GM19025 (cell line): Measurements from ENCODE around the gene IL11RA.

Source experiments
- ATAC-seq: cut with Tn5 transposase; IDR thresholded peaks from one replicate; pipeline ENCODE4 v1.9.1; 2021; ENCODE audit warnings: mild to moderate bottlenecking, low read depth, moderate library complexity; ENCODE audit not compliant: unreplicated experiment

IL11RA gene

DNA sequence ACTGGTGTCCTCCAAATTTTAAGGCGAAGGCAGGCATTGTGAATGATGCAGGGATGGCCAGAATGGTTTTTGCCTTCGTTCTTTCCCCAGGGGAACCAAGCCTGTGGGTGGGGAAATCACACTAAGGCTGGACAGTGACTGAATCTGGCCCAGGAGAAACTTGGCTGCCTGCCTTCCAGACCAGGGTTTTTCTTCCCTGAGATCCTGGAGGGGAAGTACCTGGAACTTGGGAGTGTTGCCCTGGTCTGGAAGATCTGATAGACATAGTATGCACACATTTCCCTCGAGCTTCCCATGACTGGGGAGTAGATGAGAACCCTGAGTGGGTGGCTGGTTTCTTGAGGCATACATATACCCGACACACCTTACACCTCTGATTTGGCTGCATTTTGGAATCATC, 664 bp upstream of the IL11RA start:
- no peak for ATAC-seq

DNA sequence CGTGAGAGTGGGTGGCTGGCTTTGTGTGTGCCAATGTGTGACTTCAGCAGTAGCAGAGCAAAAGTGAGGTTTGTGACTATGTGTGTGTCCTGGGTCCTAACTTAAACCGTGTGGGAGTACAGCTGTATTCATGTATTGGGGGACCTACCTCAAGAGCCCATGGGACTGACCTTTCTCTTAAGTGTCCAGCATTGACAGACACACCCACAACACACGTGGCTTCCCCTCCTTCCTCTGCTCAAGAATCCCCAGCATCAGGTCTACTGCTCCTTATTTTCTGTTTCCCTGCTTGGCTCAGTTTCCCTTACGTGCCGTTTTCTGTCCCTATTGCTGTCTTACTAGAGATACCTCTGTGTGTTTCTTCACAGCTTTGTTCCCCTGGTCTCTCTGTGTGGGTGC, 616 bp downstream of the IL11RA start:
- no peak for ATAC-seq

DNA sequence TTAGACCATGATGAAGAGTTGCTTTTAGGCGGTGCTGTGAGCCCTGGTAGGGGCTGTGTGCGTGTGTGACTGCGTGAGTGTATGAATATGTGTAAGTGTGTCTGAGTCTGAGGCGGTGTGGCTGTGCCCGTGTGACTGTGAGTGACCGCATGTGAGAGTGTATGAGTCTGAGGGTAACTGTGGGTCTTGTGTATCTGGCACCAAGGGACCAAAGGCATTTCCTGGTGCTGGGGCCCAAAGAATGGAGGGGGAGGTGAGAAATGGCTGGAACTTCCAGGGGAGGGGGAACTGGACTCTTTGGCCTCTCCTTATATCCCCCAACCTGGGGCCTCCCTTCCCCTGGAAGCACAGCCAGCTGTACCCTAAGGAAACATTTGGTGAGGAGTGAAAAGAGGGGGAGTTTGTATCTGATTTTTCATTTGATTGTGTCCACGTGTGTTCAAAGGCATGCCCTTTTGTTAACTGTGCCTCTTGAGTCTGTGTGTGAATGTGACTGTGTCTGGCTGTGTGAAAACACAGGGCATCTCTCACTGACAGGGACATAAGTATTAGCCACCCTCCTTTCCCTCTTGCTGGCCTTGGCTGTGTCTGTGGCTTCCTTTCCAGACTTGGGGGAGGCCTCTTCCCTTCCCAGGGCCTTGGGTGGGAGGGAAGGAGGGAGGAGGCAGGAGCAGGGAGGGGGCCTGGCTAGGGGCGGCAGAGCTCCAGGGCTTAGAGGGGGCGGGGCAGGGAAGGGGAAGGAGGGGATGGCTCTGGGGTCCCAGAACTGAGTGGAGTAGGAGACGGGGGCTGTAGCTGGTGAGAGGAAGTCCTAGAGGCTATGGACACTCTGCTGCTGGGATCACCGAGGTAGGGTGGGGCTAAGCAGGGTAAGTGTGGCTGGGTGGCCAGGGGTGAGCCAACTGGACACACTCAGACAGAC, 1.4 kb downstream of the IL11RA start:
- no peak for ATAC-seq

DNA sequence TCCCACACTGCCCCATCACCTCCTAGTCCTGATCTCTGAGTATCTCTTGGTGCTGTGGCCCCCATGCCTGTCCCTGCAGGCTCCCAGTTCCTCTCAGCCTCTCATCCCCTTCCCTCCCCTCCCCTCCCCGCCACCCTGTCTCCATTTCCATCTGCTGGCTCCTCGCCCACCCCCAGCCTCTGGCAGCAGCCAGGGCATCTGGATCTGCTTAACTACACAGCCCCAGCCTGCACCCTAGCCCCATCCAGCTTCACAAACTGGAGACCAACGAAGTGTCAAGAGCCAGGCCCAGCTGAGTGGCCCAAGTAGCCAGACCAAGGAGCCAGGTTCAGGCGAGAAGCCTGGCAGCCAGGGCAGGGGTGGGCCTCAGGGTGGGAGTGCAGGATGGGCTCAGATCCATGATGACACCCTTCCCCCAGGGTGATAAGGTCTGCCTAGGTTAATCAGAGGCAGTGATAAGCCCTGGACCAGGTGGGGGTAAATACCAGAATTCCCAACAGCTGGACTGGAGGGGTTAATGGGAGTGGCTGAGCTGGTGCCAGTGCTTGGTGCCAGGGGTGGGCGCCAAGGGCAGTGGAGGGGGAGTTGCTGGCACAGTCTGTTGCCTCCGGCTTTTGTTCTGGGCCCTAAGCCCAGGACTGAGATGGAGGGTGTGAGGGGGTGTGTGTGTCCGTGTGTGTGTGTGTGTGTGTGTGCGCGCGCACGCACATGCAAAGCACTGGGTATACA, 2.5 kb downstream of the IL11RA start:
- ATAC-seq: no peak

DNA sequence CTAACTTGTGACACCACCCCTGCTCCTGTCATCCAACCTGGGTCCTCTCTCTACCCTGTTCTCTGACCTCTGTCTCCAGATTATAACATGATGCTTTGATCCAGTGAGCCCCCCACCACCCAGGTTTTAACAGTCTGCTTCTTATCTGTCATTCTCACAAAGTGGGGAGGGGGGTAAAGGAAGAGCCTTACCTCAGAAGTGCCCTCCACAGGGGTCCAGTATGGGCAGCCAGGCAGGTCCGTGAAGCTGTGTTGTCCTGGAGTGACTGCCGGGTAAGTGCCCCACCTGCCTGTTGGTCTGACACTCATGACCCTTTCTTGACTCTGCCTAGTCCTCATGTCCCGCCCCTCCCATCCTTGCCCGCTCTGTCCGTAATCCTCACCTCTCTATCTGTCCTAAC, 3.4 kb downstream of the IL11RA start:
- no peak for ATAC-seq

DNA sequence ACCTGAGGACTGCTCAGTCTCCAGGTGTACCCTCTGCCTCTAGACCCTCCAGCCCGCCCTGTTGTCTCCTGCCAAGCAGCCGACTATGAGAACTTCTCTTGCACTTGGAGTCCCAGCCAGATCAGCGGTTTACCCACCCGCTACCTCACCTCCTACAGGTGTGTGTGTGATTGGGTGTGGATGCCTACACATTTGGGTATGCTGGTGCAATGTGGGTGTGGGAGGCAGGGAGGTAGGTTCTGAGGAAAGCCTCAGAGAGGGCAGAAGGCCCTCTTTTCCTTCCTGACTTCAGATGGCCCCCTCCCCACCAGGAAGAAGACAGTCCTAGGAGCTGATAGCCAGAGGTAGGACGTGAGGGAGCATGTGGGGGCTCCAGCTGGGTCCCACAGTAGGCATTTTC, 5.0 kb downstream of the IL11RA start:
- no peak for ATAC-seq

DNA sequence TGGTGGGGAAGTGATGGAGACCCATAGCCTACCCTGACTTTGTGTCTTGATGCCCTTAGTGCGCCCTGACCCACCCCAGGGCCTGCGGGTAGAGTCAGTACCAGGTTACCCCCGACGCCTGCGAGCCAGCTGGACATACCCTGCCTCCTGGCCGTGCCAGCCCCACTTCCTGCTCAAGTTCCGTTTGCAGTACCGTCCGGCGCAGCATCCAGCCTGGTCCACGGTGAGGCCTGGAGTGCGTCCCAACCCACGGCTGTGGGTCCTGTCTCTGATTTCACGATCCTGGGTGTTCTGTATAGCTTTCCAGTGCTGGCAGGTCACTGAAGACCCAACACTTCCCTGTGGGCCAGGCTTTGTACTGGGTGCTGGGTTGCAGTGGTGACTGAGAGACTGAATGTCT, 6.5 kb downstream of the IL11RA start:
- no peak for ATAC-seq

DNA sequence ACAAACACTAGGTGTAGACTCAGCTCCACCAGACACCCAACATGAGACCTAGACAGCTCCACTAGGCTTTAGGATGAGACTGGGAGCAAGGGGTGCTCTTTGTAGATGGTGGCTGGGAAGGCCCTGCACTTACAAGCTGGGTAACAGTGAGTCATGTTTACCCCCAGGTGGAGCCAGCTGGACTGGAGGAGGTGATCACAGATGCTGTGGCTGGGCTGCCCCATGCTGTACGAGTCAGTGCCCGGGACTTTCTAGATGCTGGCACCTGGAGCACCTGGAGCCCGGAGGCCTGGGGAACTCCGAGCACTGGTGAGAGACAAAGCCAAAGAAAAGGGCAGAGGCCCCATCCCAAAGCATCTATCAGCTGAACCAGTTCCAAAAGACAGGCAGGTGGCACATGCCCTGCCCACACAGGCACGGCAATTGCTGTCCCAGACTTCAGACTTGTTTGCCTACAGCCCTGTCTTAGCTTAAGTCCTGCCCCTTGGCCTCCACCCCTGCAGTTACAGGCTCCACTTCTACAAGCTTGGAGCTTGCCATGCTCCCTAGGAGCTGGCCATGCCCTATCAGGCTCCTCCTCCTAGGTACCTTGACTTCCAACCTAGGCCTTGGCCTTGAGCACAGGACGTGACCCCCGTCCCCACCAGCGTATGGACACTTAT, 7.7 kb downstream of the IL11RA start:
- no peak for ATAC-seq

DNA sequence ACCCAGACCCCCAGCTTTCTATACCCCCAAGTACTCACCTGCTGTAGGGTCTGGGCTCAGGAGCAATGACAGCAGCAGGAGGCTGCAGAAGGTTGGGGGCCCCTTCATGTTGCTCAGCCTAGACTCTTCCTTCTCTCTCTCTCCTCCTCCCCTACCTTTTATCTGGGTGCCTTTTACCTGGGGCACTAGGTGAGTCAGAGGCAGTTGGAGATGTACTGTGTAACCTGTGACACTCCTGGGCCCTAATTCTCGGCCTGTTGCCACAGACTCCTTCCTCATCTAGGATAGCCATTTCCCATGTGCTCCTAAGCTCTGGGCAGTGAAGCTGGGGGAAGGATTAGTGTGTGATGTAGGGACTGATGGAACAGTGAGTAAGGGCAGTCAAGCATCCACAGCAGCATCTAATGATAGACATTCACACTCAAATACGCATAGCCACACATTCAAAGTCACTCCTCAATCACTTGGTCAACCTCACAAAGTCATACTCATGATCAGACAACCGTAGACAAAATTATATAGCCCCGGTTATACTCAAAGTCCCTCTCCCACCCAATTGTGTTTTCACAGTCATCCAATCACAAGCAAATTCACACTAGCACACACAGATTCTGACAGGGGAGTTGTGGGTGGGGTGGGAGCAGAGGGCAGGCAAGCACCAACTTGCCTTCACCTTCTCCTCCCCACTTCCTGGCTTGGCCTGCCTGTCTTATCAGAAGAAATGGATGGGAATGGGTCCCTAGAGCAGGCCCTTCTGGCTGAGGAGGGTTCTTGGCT, 10.7 kb downstream of the IL11RA start, which contains the start of gene CCL27:
TSS of gene CCL27 (minus strand) at position 132 of the 777 bp plus-strand sequence. CDS start at position 108, 24 bp downstream.
- ATAC-seq: no peak

DNA sequence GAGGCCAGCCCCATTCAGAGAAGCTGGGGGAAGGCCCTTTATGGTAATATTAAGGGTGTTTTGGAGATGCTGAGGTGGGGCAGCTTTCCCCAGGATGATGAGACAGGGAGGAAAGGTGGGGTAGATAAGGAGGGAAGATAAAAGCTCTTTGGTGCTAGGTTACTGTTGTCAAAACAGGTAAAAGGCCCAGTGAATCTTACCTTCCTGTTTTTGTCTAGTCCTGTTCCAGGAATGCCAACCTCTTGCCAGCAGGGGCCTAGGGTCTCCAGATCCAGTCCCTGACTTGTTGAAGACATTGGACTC, 11.3 kb downstream of the IL11RA start:
- ATAC-seq: no peak

DNA sequence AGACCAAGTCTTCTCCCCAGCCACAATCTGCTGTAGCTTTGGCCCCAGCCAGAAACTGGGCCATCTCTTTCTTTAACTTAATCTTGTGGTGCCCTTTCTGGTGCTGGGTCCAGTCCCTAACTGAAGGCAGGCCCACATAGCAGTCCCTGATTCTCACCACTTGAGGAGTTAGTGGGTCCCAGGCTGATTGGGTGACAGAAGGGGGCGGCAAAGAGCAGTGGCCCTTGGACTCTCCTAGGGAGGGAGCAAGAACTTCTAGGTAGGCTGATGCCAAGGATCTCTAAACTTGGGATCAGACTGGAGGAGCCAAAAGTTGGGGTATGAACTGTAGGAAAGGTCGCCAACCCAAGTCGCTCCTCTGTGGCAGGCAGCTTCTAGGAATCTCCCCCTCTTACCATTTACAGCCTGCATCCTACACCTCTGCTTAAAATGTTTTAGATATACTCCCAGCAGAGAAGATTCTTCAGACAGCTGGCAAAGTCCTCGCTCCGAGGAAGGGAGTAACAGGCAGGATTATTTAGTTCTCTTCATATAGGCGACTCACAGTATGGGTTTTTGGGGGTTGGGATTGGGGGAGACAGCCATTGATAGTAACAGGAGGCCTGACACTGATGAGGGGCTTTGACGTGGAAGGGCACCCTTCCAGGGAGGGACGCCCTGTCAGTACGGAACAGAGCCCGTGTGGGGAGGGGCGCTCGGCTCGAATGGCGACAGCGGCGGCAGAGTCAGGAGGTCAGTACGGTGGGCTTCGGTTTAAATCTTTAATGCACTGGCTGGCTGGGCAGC, 12.5 kb downstream of the IL11RA start:
- peak; percentile 35 for ATAC-seq

DNA sequence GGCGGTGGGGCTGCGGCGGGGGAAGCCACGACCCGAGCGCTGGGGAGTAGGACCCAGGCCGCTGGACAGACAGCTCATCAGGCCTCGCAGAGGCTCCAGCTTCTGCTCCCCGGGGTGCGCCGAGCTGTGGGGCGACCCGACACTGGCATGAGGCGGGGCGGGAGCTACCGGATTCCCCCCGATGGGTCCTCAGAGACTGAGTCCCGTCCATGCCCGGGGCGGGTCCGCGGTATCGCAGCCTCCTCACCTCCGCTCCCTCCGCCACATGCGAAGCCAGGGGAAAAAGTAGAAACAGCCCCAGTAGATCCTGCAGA, 13.0 kb downstream of the IL11RA start:
- peak; percentile 23 for ATAC-seq

DNA sequence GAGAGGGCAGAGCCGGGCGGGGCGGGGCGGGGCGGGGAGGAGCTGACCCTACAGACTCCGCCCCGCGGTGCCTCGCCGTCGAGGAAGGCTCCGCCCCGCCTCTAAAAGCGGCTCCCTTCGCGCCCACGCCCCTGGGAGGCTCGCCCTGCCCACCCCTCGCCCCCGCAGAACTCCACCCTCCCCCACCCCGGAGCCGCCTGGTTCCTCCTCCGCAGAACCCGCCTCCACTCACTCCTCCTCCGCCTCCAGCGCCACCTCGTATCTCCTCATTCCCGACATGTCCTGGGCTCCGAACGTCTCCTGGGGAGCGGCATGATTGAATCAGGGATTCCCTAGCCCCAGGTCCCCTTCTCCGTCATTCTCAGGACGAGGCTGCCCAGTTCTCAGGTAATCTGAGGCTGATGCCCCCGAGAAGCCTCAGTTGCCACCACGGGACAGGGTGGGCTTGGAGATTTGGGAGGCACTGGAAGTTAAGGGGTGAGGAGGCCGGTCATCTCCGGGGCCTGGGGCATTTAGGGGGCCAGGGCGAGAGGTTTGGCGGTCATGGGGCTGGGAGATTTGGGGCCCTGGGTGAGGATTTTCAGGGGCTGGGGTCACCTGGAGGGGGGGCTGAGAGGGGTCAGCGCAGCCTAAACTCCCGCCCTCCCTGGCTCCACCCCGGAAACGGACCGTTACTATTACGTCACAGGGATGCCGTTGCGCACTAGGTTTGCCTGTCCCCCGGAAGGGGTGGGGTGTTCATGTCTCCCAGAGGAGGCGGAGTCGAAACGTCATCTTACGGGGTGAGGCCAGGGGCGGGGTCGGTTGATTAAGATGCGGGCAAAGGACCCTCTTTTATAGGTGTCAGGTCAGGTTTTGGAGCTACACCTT, 13.6 kb downstream of the IL11RA start:
- peak; percentile 72 for ATAC-seq

DNA sequence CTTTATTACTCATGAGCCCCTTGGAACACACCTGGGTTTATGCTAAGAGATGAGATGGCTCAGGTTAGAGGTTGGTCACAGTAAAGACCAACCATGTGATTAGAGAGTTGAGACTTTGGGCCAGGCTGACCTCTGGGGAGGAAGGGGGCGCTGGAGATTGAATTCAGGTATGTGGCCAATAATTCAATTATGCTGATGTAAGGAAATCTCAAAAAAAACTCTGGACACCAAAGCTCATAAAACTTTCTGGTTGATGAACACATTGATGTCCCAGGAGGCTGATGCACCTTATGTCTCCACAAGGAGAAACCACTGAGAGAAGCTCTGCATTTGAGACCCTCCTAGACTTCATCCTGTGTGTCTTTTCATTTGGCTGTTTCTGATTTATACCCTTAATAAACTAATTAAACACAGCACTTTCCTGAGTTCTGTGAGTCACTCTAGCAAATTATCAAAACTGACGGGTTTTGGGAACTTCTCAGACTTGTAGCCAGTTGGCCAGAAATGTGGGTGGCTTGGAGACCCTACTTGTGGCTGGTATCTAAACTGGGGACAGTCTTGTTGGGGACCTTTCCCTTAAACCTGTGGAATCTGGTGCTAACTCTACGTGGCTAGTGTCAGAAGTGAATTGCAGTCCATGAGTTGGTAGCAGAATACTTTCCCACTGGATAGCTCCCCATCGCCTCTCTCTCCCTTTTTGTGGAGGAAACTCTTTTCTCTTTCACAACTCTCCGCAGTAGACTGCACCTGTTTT, 18.0 kb downstream of the IL11RA start:
- ATAC-seq: no peak

DNA sequence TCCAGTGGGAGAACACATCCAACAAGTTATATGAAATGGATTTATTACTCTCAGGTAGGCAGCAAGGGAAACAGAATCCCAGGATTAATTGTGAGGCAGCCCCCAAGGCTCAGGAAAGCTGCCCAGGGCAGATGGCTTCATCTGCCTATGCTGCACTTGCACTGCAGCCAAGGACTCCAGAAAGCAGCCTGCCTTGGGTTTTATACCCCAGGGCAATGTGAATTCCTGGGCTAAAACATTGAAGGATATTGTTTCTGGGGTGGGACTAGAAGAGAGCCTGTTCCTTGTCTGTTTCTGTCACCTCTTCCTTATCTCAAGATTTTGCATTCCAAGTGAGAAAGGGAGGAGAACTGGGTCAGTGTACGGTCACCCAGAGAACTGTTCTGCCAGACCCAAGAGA, 19.3 kb downstream of the IL11RA start:
- no peak for ATAC-seq

DNA sequence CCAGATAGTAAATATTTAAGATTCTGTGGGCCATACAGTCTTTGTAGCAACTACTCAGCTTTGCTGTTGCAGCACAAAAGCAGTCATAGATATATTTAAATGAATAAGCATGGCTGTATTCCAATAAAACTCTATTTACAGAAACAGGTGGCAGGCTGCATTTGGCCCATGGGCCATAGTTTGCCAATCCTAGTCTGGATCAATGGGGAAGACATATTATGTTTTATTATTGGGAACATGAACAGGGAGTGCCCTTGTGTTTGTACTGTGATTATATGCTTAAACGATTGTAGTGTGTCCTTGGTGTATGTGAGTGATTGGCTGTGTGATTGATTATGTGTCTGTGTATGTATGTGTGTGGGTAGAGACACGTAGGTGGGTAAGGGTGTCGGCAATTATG, 22.5 kb downstream of the IL11RA start:
- no peak for ATAC-seq

DNA sequence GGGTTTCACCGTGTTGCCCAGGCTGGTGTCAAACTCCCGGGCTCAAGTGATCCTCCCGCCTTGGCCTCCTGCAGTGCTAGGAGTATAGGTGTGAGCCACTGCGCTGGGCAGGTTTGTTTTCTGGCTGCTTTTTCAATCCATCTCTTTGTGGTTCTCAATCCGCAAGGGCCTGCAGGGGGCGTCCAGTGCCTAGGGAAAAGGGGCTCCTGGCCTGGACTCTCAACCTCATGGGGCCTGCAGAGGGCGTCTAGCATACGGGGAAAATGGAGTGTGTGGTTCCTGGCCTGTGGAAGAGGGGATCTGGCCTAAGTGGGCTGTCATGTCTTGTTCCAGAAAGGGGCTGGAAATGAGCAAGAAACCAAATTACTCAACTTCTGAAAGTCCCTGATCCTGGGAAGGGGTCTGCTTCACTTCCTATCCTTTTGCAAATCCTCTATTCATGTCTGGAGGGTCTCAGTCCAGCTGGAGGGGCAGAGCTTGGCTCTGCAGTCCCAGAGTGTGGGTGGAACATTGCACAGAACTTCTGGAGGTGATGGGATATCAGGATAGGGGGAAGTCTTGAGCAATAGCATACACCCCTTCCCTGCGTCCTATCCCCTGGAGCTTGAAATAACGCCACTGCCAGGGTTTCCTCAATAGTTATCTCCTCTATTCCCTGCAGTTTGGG, 23.2 kb downstream of the IL11RA start:
- no peak for ATAC-seq

DNA sequence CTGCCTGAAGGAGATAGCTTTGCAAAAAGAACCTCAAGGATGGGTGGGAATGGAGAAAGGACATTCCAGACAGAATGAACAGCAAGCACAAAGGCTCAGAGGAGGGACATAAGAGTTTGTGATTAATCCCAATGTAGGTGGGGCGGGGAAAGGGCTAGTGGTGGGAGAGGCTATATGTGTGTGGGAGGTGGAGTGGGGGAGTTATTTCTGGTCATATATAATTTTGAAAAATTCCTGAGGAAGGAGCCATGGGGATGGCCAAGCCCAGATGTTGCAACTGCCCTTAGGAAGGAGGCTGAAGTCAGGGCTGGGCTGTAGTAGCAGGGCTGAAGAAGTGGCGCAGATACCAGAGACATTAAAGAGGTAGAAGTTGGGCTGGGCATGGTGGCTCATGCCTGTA, 23.9 kb downstream of the IL11RA start:
- no peak for ATAC-seq
